Skeletal muscle satellite cell (primary cell): Measurements from ENCODE around the gene KRTAP15-1.

ENCODE experiments used
- H3K27me3 ChIP-seq: 2 replicates; pipeline ENCODE4 v1.7.0; 2013; ENCODE audit warnings: low read length; ENCODE audit not compliant: control insufficient read depth, insufficient read depth
- H3K36me3 ChIP-seq: 2 replicates; pipeline ENCODE4 v1.7.0; 2013; ENCODE audit warnings: mild to moderate bottlenecking, control low read depth, low read length; ENCODE audit not compliant: insufficient read depth
- H3K4me1 ChIP-seq: 2 replicates; pipeline ENCODE4 v1.7.0; 2013; ENCODE audit warnings: low read length; ENCODE audit not compliant: control insufficient read depth, insufficient read depth
- H3K4me2 ChIP-seq: 2 replicates; pipeline ENCODE4 v1.7.0; 2013; ENCODE audit warnings: mild to moderate bottlenecking, low read length
- H3K4me3 ChIP-seq: 2 replicates; pipeline ENCODE4 v1.7.0; 2013; ENCODE audit warnings: low read length
- H3K9ac ChIP-seq: 2 replicates; pipeline ENCODE4 v1.7.0; 2013; ENCODE audit warnings: mild to moderate bottlenecking, low read depth, low read length, moderate library complexity
- H3K9me3 ChIP-seq: replicated peaks from 2 replicates; pipeline ENCODE4 v1.7.0; 2013; ENCODE audit warnings: mild to moderate bottlenecking, control low read depth, low read length

Gene KRTAP15-1

GRCh38 chr21:30444204-30444603, 4.1 kb downstream of the KRTAP15-1 start:
- no peak overlapping the region for H3K4me3 ChIP-seq
- H3K27me3 ChIP-seq: no peaks in the 10 kb centered on the region
- no peak overlapping the region for H3K4me2 ChIP-seq
- no peak overlapping the region for H3K9ac ChIP-seq
- H3K36me3 ChIP-seq: no peaks in the 10 kb centered on the region
- H3K9me3 ChIP-seq: peaks cover 16% of the 10 kb centered on the region
- H3K4me1 ChIP-seq: no peaks in the 10 kb centered on the region

- no peak overlapping the region for H3K4me2 ChIP-seq
- H3K9me3 ChIP-seq: peaks cover 12% of the 10 kb centered on the region
- no peaks in the 10 kb centered on the region for H3K4me1 ChIP-seq
- H3K4me3 ChIP-seq: no peak overlapping the region
- H3K27me3 ChIP-seq: no peaks in the 10 kb centered on the region
- no peak overlapping the region for H3K9ac ChIP-seq
- no peaks in the 10 kb centered on the region for H3K36me3 ChIP-seq
Measured at GRCh38 chr21:30447056-30447455, 7.0 kb downstream of the KRTAP15-1 start.

GRCh38 chr21:30448514-30448913, 8.4 kb downstream of the KRTAP15-1 start:
- no peak overlapping the region for H3K4me3 ChIP-seq
- no peaks in the 10 kb centered on the region for H3K36me3 ChIP-seq
- H3K4me1 ChIP-seq: no peaks in the 10 kb centered on the region
- H3K9ac ChIP-seq: no peak overlapping the region
- H3K4me2 ChIP-seq: no peak overlapping the region
- H3K27me3 ChIP-seq: no peaks in the 10 kb centered on the region
- peaks cover 12% of the 10 kb centered on the region for H3K9me3 ChIP-seq

GRCh38 chr21:30463713-30464112, 23.6 kb downstream of the KRTAP15-1 start:
- no peak overlapping the region for H3K9ac ChIP-seq
- peaks cover 4% of the 10 kb centered on the region for H3K9me3 ChIP-seq
- H3K4me3 ChIP-seq: no peak overlapping the region
- no peaks in the 10 kb centered on the region for H3K27me3 ChIP-seq
- H3K36me3 ChIP-seq: no peaks in the 10 kb centered on the region
- no peak overlapping the region for H3K4me2 ChIP-seq
- H3K4me1 ChIP-seq: no peaks in the 10 kb centered on the region

GRCh38 chr21:30468900-30469714, 29.0 kb downstream of the KRTAP15-1 start:
- Histone ChIP-seq H3K36me3 (no peaks in the 10 kb centered on the region), H3K9ac (no peak overlapping the region), H3K27me3 (no peaks in the 10 kb centered on the region), H3K4me3 (no peak overlapping the region), H3K9me3 (no peaks in the 10 kb centered on the region), H3K4me1 (no peaks in the 10 kb centered on the region), H3K4me2 (no peak overlapping the region)

- H3K4me2 ChIP-seq: no peak overlapping the region
Measured at GRCh38 chr21:30478004-30478403, 37.9 kb downstream of the KRTAP15-1 start.

GRCh38 chr21:30479259-30479658, 39.2 kb downstream of the KRTAP15-1 start:
- Histone ChIP-seq H3K27me3 (no peaks in the 10 kb centered on the region), H3K4me3 (no peak overlapping the region), H3K9ac (no peak overlapping the region), H3K4me2 (no peak overlapping the region), H3K36me3 (no peaks in the 10 kb centered on the region), H3K4me1 (no peaks in the 10 kb centered on the region), H3K9me3 (peaks cover 3% of the 10 kb centered on the region)

More at GRCh38 chr21:30478004-30478403, 37.9 kb downstream of the KRTAP15-1 start:
- Histone ChIP-seq H3K36me3 (no peaks in the 10 kb centered on the region), H3K4me1 (no peaks in the 10 kb centered on the region), H3K4me3 (no peak overlapping the region), H3K9ac (no peak overlapping the region), H3K27me3 (no peaks in the 10 kb centered on the region), H3K9me3 (peaks cover 3% of the 10 kb centered on the region)

GRCh38 chr21:30480145-30480544, 40.1 kb downstream of the KRTAP15-1 start, which contains the start of gene KRTAP19-1:
Gene KRTAP19-1 (minus strand): TSS chr21:30480367. CDS start chr21:30480317, 50 bp downstream.
- Histone ChIP-seq H3K9me3 (peaks cover 3% of the 10 kb centered on the region), H3K4me2 (no peak within 1 kb of the TSS), H3K27me3 (no peaks in the 10 kb centered on the region), H3K4me3 (no peak within 1 kb of the TSS), H3K4me1 (no peaks in the 10 kb centered on the region), H3K9ac (no peak within 1 kb of the TSS), H3K36me3 (no peaks in the 10 kb centered on the region)

GRCh38 chr21:30482130-30482529, 42.1 kb downstream of the KRTAP15-1 start:
- peaks cover 3% of the 10 kb centered on the region for H3K9me3 ChIP-seq
- H3K27me3 ChIP-seq: no peaks in the 10 kb centered on the region
- H3K9ac ChIP-seq: no peak overlapping the region
- H3K36me3 ChIP-seq: no peaks in the 10 kb centered on the region
- H3K4me2 ChIP-seq: no peak overlapping the region
- no peak overlapping the region for H3K4me3 ChIP-seq
- H3K4me1 ChIP-seq: no peaks in the 10 kb centered on the region

GRCh38 chr21:30486180-30486579, 46.1 kb downstream of the KRTAP15-1 start:
- no peak overlapping the region for H3K9ac ChIP-seq
- no peak overlapping the region for H3K4me2 ChIP-seq
- H3K4me3 ChIP-seq: no peak overlapping the region
- no peaks in the 10 kb centered on the region for H3K27me3 ChIP-seq
- no peaks in the 10 kb centered on the region for H3K9me3 ChIP-seq
- H3K4me1 ChIP-seq: no peaks in the 10 kb centered on the region
- no peaks in the 10 kb centered on the region for H3K36me3 ChIP-seq

- H3K27me3 ChIP-seq: no peaks in the 10 kb centered on the region
- H3K4me2 ChIP-seq: no peak within 1 kb of the TSS
- H3K36me3 ChIP-seq: no peaks in the 10 kb centered on the region
- no peak within 1 kb of the TSS for H3K9ac ChIP-seq
- no peak within 1 kb of the TSS for H3K4me3 ChIP-seq
- H3K9me3 ChIP-seq: peaks cover 3% of the 10 kb centered on the region
- no peaks in the 10 kb centered on the region for H3K4me1 ChIP-seq
Measured at GRCh38 chr21:30487336-30487735, 47.3 kb downstream of the KRTAP15-1 start, which contains the start of gene KRTAP19-2. Gene KRTAP19-2 (minus strand): TSS chr21:30487436. CDS start chr21:30487348, 88 bp downstream.
